HUES48 (cell line): ENCODE measurements around the gene SRGAP2C.
"Not testable (repeated sequence)": the region's sequence is repeated elsewhere in the genome, so short reads cannot be mapped to it uniquely, and the experiment has no call there.

Experiments used
- H3K27ac ChIP-seq: one replicate; pipeline ENCODE4 v1.7.0; 2013; ENCODE audit warnings: low read depth, low read length, inconsistent platforms
- H3K27me3 ChIP-seq: 2 replicates; pipeline ENCODE4 v1.6.1; 2013; ENCODE audit warnings: mild to moderate bottlenecking, low read length; ENCODE audit not compliant: control insufficient read depth, insufficient read depth
- H3K36me3 ChIP-seq: 2 replicates; pipeline ENCODE4 v1.6.1; 2013; ENCODE audit warnings: low read length; ENCODE audit not compliant: control insufficient read depth, insufficient read depth
- H3K4me1 ChIP-seq: 2 replicates; pipeline ENCODE4 v1.6.1; 2013; ENCODE audit warnings: mild to moderate bottlenecking, low read length; ENCODE audit not compliant: control insufficient read depth, insufficient read depth
- H3K4me3 ChIP-seq: 2 replicates; pipeline ENCODE4 v1.5.1; 2013; ENCODE audit warnings: mild to moderate bottlenecking, low read depth, low read length
- H3K9ac ChIP-seq: 2 replicates; pipeline ENCODE4 v1.6.1; 2013; ENCODE audit warnings: mild to moderate bottlenecking, low read depth, low read length, moderate library complexity
- H3K9me3 ChIP-seq: 2 replicates; pipeline ENCODE4 v1.6.1; 2013; ENCODE audit warnings: low read length; ENCODE audit not compliant: control insufficient read depth, insufficient read depth

SRGAP2C gene

DNA sequence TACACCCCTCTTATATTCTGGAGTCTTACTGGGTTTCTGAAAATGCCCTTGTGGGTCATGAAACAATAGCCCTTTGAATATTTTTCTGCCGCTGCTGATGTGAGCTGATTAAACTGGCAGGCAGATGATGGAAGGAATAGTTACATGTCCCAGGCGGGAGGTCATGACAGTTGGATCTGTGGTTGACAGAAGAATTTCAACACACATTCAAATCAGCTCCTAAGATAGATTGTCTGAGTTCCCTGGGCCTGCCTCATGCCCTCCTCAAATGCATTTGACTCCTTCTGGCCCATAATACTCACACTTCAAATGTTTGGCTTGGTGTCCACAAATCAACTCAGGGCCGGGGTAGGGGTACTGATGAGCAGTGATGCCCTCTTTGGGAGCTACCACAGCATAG, 161.9 kb downstream of the SRGAP2C start:
- H3K36me3 ChIP-seq, H3K27me3 ChIP-seq, H3K9ac ChIP-seq, H3K9me3 ChIP-seq, H3K4me1 ChIP-seq, H3K4me3 ChIP-seq, H3K27ac ChIP-seq: not testable (repeated sequence)

DNA sequence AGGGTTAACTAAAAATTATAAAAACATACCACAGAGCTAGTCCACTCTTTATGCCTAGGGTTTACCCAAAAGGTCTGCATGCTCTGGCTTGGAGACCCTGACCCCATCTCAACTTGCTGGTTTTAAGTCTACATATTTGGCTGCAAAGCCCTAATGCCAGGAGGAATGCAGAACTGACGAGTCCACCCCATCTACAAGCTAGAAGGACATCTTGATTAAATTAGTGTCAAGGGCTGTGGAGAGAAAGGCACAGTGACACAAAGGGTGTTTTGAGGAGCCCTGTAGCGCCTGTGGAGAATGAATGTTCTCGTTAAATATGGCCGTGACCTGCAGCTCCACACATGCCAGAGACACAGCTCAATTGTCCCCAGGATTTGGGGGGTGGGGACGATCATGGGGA, 162.7 kb downstream of the SRGAP2C start:
- not testable (repeated sequence) for H3K9ac ChIP-seq, H3K4me3 ChIP-seq, H3K27ac ChIP-seq, H3K4me1 ChIP-seq, H3K9me3 ChIP-seq, H3K36me3 ChIP-seq, H3K27me3 ChIP-seq

DNA sequence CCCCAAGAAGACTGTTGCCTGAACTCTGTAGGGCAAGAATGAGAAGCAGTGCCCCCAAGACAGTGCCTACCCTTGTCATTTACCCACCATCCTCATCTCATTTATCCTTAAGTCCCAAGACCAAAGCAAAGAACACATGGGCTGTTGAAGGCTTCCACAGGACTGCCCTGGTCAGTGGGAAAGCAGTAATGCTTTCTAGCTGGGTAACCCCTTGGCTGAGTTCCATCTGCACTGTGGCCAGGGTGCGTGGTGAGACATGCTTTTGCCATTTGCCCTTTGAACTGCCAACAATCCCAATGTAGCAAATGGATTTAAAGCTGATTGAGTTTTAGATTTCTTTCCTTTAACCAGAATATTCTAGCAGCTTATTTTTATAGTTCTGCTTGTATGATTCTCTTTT, 163.3 kb downstream of the SRGAP2C start:
- not testable (repeated sequence) for H3K27ac ChIP-seq, H3K36me3 ChIP-seq, H3K9me3 ChIP-seq, H3K4me3 ChIP-seq, H3K9ac ChIP-seq, H3K27me3 ChIP-seq, H3K4me1 ChIP-seq

DNA sequence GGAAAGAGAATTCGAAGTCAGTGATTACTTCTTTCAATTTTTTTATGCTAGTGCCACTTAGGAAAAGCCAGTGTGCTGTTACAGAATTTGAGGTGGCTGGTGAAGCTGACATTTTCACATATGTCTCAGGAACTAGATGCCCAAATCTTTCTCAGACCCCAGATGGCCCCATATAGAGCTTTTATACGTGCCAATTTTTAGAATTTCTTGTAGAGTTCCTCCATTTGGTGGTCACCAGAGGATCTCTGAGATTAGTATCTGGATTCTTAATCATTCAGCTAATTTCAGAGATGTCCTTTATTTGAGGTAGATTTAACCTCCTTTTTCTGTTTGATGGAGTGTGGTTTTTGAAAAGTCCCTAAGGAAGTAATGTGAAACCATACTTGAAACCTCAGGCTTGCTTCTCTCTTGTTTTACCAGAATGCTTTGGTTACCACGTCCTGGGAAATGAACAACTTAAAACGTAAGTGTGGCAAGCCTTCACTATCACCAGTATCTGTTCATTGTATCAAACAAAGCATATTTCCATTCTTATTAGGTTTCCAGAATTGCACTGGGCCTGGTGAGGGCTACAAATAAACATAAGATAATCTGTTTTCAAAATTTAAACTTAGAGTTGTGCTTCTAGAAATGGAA, 164.7 kb downstream of the SRGAP2C start:
- H3K27ac ChIP-seq, H3K4me3 ChIP-seq, H3K9ac ChIP-seq, H3K36me3 ChIP-seq, H3K9me3 ChIP-seq, H3K27me3 ChIP-seq, H3K4me1 ChIP-seq: not testable (repeated sequence)

DNA sequence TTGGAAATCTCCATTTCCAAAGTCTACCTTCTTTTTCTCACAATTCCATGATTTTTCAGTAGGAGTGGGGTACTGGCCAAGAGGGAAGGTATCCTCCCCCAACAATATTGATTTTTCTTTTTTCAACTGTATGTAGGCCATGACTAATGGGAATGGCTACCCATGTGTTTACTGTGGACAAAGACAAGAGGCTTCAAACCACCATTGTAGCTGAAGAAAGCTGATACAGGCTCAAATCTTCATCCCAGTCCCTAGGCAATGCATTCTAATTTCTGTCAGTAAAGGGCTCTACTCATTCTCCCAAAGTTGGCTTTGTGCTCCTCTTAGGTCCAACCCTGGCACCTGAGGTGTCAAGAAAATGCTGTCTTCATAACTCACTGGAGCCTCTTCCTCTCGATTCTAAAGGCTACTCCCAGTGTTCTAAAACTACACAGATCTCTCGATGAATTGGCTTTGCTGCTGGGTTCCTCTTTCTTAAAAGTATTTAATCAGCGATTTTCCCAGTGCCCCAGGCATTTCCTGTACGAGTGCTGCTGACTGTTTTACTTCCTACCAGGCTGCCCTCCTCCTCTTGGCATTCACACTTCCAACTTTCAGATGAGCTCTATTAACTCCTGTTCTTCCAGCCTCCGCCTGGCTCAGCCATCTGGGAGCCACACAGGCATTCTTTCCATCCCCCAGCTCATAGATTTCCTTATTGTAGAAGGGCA, 171.1 kb downstream of the SRGAP2C start:
- H3K27me3 ChIP-seq, H3K27ac ChIP-seq, H3K9ac ChIP-seq: not testable (repeated sequence)

DNA sequence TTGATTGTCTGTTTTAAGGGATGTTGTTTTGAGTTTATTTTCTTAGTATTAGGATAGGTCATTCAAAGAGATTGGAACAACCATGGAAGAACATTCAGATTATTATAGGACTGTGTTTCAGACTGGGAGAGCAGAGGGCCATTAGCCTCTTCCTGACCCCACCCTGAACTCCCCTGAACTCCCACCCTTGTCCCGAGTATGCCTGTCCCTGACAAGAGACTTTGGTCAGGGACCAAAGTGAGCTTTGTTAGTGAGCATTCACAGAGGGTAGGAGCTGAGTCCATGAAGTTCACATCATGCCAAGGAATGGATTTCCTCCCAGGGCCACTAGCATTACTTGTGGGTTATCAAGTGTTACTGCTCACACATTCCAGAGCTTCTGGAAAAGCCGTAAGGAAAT, 172.0 kb downstream of the SRGAP2C start:
- not testable (repeated sequence) for H3K27me3 ChIP-seq, H3K36me3 ChIP-seq, H3K4me3 ChIP-seq, H3K4me1 ChIP-seq, H3K27ac ChIP-seq, H3K9ac ChIP-seq, H3K9me3 ChIP-seq

More for the DNA sequence above, 171.1 kb downstream of the SRGAP2C start:
- not testable (repeated sequence) for H3K9me3 ChIP-seq, H3K4me1 ChIP-seq, H3K36me3 ChIP-seq, H3K4me3 ChIP-seq

DNA sequence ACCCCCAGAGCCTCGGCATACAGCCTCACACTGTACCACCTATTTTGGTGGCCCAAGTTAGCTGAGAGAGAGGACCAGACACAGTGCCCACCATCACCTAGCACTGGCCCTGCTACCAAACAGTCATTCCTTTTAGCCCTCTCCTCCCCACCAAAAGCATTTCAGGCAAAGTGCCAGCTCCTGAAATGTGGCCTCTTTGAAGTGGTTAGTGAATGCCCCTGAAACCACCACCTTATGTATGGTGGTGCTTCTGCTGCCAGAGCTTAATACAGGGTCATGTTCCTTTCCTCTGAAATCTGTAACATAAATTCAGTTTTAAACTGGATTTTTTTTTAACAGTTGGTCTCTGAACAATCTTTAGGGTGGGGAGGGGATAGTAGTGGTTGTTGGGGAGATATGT, 175.8 kb downstream of the SRGAP2C start:
- H3K9me3 ChIP-seq, H3K36me3 ChIP-seq, H3K27ac ChIP-seq, H3K4me1 ChIP-seq, H3K4me3 ChIP-seq, H3K9ac ChIP-seq, H3K27me3 ChIP-seq: not testable (repeated sequence)

DNA sequence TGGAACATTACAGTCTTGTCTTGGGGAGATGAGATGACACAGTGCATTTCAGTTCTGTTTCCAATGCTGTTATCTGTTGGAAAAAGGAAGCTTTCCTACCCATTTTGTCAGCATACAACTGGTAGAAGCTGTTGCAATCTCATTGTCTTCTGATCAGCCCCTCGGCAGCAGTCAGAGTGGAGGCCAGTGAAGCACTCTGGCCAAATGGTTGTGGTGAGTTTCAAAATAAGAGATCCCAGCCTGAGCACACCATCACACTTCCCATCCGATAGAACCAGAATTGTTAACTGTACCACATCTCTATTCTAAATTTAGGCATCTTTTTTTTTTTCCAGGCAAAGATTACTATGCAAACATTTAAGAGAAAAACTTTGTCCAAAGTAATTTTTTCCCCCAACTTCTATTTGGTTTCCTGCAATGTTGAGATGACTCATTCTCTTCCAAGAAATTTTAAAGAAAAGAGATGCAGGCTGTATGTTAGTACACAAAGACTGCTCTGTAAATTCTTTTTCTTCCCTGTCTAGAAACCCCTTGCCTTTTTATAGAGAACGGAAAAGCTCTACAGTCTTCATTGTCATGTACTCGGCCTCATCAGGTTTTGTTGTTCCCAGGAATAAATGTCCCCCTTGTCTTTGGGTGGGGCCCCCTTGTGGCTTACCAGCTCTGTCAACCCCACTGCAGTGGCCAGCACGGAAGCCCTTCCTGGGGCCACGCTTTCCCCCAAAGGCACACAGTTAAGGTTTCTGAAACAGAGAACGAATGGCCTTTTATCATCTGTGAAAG, 176.9 kb downstream of the SRGAP2C start:
- H3K4me3 ChIP-seq, H3K27me3 ChIP-seq, H3K9ac ChIP-seq, H3K9me3 ChIP-seq, H3K27ac ChIP-seq, H3K36me3 ChIP-seq, H3K4me1 ChIP-seq: not testable (repeated sequence)

DNA sequence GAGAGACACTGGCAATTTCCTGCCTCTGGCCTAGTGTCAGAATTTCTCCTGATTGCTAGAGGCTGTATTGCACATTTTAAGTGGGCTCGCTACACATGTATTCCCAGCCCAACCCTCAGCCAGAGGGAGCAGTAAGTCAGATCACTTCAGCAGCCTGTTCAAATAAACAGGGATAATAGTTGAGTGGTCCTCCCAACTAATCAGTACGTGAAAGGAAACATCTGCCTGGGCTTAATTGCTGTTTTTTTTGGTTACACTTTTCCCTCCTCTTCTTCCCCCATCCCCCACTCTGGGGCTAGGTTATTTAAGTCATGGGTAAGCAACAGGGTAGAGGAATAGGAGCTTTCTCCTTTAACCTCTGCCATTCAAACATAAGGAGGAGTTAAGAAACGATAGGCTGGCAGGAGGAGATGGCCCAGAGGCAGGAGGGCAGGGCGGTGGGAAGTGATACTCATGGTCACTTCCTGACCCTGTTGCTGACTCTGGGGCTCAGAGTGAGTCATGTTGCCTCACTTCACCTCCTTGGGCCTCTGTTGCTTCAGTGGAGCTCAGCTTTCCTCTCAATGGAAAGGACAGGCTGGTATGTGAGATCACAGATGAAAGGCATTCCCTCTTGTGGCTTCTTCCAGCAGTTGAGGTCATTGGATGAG, 177.6 kb downstream of the SRGAP2C start:
- H3K4me1 ChIP-seq, H3K4me3 ChIP-seq, H3K27ac ChIP-seq, H3K9me3 ChIP-seq, H3K9ac ChIP-seq, H3K36me3 ChIP-seq, H3K27me3 ChIP-seq: not testable (repeated sequence)

DNA sequence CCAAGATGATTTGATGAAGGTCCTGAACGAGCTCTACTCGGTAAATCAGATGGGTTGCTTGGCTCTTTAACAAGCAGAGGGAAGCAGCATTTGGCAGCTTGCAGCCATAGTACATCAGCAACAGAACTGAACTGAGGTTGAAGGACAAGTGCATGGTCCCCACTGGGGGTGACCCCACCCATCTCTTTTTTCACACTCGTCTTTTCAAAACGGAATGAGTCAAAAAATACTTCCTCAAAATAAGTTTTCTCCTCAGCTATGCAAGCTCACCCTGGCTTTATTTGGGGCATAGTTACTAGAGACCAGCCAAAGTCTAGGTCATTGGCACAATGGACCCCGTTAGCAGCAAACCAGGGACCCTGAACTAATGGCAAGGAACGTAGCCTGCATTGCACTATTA, 180.5 kb downstream of the SRGAP2C start:
- not testable (repeated sequence) for H3K9me3 ChIP-seq, H3K9ac ChIP-seq, H3K36me3 ChIP-seq, H3K27ac ChIP-seq, H3K4me3 ChIP-seq, H3K4me1 ChIP-seq, H3K27me3 ChIP-seq

DNA sequence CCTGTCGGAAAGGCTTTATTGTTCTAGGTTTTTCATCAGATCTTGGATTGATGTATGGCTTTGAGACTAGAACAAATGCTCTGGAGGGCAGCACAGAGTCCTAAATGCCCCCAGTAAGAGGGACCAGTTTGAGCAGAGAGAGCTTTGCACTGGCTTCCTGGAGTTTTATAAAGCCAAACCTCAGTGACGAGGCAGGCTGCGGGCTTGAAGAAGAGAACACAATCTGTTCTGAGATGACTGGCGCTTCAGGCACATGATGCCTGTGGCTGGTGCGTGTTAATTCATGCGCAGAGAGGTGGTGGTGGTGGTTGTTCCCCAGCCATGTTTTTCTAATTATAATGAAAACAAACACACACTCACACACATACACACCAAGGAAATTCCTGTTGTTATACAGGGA, 180.9 kb downstream of the SRGAP2C start:
- H3K4me3 ChIP-seq, H3K9ac ChIP-seq, H3K4me1 ChIP-seq, H3K9me3 ChIP-seq, H3K27me3 ChIP-seq, H3K27ac ChIP-seq, H3K36me3 ChIP-seq: not testable (repeated sequence)
